IMR-90 (cell line): Measurements from ENCODE around the gene RET.

Experiments used
- CTCF ChIP-seq: conservative IDR thresholded peaks from 2 replicates; pipeline ENCODE4 v1.5.1; 2012; ENCODE audit warnings: mild to moderate bottlenecking, low read depth, low read length, improper control_type of control experiment
- ELK1 ChIP-seq: fragments of 150-350 bp; IDR thresholded peaks from 2 replicates; pipeline ENCODE4 v1.6.1; 2016; ENCODE audit warnings: low read depth, mild to moderate bottlenecking, low read length, moderate library complexity, borderline replicate concordance
- FOS ChIP-seq: fragments of 150-350 bp; IDR thresholded peaks from 2 replicates; pipeline ENCODE4 v1.6.1; 2016; ENCODE audit warnings: low read depth, low read length
- POLR2A ChIP-seq: IDR thresholded peaks from 2 replicates; pipeline ENCODE4 v1.6.1; 2012; ENCODE audit warnings: mild to moderate bottlenecking, low read depth, low read length
- RAD21 ChIP-seq: IDR thresholded peaks from 2 replicates; pipeline ENCODE4 v1.6.1; 2012; ENCODE audit warnings: low read length, improper control_type of control experiment
- RCOR1 ChIP-seq: IDR thresholded peaks from 2 replicates; pipeline ENCODE4 v1.6.1; 2012; ENCODE audit warnings: mild to moderate bottlenecking, low read length, improper control_type of control experiment; ENCODE audit not compliant: insufficient replicate concordance
- RFX5 ChIP-seq: IDR thresholded peaks from 2 replicates; pipeline ENCODE4 v1.8.0; 2012; ENCODE audit warnings: low read depth, mild to moderate bottlenecking, low read length, moderate library complexity
- SMC3 ChIP-seq: fragments of 150-350 bp; IDR thresholded peaks from 2 replicates; pipeline ENCODE4 v1.6.1; 2016; ENCODE audit warnings: low read depth, mild to moderate bottlenecking, antibody characterized with exemption, low read length, moderate library complexity

GRCh38 chr10:43117031-43117776, 40.3 kb downstream of the RET start:
- TF ChIP-seq CTCF (no peak), POLR2A (no peak), RCOR1 (no peak), SMC3 (no peak), RAD21 (no peak), FOS (no peak), ELK1 (no peak), RFX5 (no peak)
